LoVo (cell line): ENCODE results near the gene BFSP1.

Source experiments
- DNase-seq: peaks from one replicate; pipeline ENCODE4 v3.0.0-alpha.2; 2016; ENCODE audit warnings: low spot score

Gene BFSP1

DNA sequence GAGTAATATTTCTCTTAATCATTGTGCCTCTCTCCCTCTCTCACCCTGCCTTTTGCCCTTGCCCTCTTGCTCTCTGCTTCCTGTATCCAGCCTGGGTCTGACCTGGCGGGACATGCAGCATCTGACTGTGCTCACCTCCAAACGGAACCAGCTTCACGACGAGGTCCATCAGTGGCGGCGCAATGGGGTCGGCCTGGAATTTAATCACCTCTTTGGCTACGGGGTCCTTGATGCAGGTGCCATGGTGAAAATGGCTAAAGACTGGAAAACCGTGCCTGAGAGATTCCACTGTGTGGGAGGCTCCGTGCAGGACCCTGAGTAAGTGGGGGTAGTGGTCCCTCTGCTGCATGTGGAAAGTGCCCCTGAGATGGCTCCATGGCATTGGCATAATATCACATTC, 65.9 kb downstream of the BFSP1 start:
- no peak for DNase-seq

GRCh38 chr20:17463711-17464110, 67.5 kb downstream of the BFSP1 start:
- no peak for DNase-seq

- DNase-seq, result no peak
Observed at GRCh38 chr20:17461941-17462340, 69.2 kb downstream of the BFSP1 start.

- DNase-seq, result no peak
Observed at GRCh38 chr20:17460119-17460518, 71.1 kb downstream of the BFSP1 start.

DNA sequence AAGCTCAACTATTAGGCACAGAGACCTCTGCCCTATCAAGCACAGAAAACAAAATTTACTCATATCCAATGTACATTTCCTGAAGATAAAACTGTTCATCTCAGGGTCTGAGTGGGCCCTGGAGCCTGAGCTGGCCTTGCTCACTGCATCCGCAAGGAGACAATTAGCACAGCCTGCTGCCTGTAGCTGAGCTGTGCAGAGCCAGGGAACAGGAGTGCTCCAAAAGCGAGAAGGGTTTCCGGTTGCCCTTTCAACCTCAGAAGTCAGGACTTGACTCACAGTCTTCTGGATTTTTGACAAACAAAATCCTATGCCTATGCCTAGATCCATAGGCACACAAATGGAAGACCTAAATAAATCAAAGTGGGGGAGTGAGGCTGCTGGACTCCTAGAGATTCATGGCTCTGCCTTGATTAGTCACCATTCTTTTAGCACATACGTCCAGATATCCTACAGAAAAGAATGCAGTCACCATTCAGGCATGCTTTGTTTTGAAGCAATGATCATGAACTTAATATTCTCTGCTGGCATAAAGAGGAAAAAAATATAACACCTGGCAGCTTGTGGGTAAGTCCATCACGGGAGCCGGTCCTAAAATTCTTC, 73.5 kb downstream of the BFSP1 start:
- no peak for DNase-seq

DNA sequence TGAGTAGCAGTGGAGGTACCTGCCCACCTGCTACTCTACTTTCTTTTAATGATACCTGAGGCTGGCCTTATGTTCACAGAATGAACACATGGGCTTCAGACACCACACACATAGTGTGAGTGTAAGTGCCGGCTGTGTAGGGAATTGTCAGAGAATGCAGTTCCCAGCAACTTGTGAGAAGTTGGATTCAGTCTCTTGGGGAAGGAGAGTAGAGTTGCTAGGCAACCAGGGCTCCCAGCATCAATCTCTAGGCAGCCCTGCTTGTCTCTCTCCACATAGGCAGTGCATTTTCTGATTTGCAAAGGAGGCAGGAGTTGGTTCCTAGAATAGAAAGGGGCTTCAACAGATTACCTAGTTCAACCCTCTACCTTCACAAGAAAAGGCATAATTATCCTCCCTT, 74.1 kb downstream of the BFSP1 start:
- no peak for DNase-seq

DNA sequence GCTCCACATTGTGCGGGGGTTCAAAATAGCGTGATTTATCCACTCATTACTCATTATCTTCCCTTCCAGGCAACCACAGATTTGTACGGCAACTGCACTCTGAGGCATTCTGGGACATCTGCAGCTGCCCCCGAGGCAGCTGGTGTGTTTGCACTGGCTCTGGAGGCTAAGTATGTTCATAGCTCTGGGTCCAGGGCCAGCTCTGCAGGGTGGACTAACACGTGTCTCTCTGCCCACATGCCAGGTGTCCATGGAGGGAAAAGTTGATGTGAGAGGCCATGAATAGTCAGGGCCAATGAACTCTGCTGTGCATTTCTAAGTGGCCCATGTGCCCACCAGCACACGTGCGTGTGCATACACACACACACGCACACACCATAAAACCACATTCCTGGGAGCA, 74.9 kb downstream of the BFSP1 start:
- no peak for DNase-seq

GRCh38 chr20:17453592-17453991, 77.6 kb downstream of the BFSP1 start:
- DNase-seq, result no peak

DNA sequence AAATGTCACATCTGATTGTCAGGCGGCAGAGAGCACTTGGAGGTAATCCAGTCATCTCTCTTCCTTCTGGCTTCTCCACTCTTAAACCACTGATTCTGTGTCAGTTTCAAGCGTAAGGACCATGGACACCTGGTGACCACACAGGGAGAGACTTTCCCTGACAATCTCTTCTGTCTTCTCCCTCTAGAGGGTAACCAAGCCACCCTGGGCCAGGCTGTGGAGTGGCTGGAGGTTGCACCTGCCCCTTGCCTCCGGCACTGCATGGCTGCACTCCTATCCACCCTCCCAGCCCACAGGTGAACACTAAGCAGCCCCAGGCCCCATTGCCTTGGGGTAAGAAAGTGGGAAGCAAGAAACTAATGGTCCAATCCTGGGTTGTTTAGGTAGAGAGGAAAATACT, 78.7 kb downstream of the BFSP1 start:
- no peak for DNase-seq

DNA sequence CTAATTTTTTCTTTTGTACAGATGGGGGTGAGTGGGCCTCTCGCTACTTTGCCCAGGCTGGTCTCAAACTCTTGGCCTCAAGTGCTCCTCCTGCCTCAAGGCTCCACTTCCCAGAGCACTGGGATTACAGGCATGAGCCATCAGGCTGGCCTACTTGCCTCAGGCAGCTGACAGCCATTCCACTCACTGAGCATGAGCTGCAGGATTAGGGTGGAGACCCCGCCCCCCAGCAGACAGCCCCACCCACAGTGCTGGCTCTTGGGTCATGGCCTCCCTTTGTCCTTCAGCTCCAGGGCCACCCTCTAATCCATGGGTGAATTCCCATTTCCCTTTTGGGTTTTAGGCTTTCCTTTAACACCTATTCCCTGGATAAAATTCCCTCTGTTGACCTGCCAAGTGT, 82.1 kb downstream of the BFSP1 start:
- DNase-seq, result no peak

- DNase-seq, result no peak
Observed at GRCh38 chr20:17448071-17448470, 83.1 kb downstream of the BFSP1 start.

DNA sequence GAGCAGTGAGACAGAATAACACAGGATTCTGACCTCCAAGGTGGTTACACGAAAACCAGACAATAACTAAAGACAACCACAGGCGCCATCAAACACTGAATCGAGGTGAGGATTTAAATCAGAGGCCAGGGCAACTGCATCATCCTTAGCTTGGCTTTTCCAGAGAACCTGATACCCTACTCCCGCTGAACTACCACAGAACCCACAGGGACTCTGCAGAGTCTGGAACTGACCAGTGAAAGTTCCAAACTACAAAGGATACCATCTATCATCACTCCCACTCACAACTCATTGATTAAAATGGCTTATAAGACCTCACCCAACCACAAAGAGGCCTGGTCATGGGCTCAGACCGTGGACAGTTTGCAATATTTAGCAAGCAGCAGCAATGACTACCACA, 85.0 kb downstream of the BFSP1 start:
- no peak for DNase-seq

GRCh38 chr20:17445543-17445942, 85.6 kb downstream of the BFSP1 start:
- DNase-seq, result no peak

- DNase-seq, result no peak
Observed at GRCh38 chr20:17444091-17444490, 87.1 kb downstream of the BFSP1 start.
